Epithelial cell of esophagus (primary cell): ENCODE results near the gene DDX42.

Experiments used
- DNase-seq: peaks from one replicate; pipeline ENCODE4 v3.0.0; 2010; ENCODE audit warnings: low read depth
- H3K4me3 ChIP-seq: 2 replicates; pipeline ENCODE4 v1.5.1; 2011; ENCODE audit warnings: mild to moderate bottlenecking, low read length, control low read depth
- TF ChIP-seq, protein P1 (sequence below): IDR thresholded peaks from 2 replicates; pipeline ENCODE4 v1.5.1; 2011; ENCODE audit warnings: low read depth, mild to moderate bottlenecking, low read length, control low read depth, inconsistent platforms; ENCODE audit not compliant: insufficient read depth; ENCODE audit errors: missing control alignments

The DDX42 gene

DNA sequence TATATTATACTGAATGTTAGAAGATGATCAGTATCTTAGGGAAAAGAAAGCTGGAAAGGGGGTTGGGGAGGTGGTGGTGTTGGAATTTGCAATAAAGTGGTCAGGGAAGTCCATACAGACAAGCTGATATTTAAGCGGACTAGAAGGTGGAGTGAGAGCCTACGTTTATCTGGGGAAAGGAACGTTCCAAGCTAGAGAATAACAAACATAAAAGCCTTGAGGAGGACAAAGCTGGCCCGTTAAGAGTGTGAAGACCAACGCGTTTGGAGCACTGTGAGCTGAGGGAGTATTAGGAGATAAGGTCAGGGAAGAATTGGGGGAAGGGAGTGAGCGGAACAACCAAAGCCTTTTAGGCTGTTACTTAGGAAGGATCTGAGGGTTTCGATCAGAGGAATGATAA lies 1.4 kb downstream of the DDX42 start:
- TF ChIP-seq, protein P1, sequence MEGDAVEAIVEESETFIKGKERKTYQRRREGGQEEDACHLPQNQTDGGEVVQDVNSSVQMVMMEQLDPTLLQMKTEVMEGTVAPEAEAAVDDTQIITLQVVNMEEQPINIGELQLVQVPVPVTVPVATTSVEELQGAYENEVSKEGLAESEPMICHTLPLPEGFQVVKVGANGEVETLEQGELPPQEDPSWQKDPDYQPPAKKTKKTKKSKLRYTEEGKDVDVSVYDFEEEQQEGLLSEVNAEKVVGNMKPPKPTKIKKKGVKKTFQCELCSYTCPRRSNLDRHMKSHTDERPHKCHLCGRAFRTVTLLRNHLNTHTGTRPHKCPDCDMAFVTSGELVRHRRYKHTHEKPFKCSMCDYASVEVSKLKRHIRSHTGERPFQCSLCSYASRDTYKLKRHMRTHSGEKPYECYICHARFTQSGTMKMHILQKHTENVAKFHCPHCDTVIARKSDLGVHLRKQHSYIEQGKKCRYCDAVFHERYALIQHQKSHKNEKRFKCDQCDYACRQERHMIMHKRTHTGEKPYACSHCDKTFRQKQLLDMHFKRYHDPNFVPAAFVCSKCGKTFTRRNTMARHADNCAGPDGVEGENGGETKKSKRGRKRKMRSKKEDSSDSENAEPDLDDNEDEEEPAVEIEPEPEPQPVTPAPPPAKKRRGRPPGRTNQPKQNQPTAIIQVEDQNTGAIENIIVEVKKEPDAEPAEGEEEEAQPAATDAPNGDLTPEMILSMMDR = no peak
- peak overlapping the region; percentile 91 for H3K4me3 ChIP-seq
- DNase-seq = peak; percentile 3

DNA sequence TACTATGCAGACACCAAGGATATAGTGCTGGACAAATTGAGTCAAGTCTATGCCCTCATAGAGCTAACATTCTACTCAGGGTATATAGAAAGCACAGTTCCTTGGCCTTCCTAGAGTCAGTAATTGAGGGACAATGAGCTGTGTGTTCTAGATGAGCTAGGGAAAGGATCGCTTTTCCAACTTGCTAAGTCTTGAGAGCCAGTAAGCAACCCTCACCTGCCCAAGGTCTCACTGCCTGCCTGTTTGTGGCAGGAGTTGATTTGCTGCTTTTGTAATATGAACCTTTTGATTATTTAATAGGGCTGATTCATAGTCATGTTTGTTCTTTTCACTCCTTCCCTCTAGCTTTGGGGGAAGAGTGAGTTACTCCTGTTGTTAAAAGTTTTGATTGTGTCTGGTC lies 6.5 kb downstream of the DDX42 start:
- peak; percentile 84 for DNase-seq
- H3K4me3 ChIP-seq = no peak overlapping the region
- TF ChIP-seq, protein P1 = no peak

DNA sequence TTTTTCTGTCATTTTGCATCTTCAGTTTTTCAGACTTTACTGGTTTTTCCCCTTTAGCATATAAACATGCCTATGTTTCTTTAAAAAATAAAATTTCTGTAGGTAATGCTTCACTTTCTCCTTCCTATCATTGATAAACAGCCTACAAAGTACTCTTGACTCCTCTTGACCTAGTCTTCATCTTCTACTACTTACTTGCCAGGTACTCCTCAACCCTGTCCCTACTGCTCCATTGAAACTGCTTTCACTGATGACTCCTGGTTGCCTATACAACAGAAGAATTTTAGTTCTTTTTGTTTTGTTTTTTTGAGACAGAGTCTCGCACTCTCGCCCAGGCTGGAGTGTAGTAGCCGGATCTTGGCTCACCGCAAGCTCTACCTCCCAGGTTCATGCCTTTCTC lies 7.0 kb downstream of the DDX42 start:
- no peak for DNase-seq
- TF ChIP-seq, protein P1 = no peak
- H3K4me3 ChIP-seq = no peak overlapping the region

DNA sequence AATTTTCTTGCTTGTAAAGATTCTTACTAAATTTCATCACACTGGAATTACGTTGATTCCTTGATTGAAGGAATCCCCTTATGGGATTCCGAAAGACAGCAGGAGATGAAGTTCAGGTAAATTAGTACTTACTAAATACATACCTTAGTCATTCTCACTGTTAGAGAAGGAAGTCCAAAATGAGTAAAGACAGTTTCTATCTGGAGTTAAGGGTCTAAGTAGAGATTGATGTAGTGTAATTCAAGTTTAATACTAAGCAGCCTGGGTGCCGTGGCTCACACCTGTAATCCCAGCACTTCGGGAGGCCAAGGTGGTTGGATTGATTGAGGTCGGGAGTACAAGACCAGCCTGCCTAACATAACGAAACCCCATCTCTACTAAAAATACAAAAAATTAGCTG lies 9.6 kb downstream of the DDX42 start:
- no peak for DNase-seq
- no peak overlapping the region for H3K4me3 ChIP-seq
- TF ChIP-seq, protein P1 = no peak

DNA sequence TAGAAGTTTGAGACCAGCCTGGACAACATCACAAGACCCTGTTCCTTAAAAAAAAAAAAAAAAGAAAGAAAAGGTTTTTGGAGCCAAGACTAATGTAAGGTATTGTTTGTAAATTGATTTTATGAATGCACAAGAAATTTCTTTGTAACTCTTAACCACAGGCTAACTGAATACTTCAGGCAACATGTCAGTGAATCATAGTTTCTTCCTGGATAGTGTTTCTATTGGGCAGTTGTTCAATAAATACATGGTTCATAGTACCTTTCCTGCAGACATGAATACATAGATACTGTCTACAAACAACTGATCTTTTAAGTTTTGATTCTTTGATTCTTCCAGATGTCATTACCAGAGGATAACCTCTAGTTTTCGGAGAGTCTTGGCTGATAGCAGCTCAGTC lies 11.6 kb downstream of the DDX42 start:
- TF ChIP-seq, protein P1 = no peak
- DNase-seq = peak; percentile 72
- H3K4me3 ChIP-seq = no peak overlapping the region

DNA sequence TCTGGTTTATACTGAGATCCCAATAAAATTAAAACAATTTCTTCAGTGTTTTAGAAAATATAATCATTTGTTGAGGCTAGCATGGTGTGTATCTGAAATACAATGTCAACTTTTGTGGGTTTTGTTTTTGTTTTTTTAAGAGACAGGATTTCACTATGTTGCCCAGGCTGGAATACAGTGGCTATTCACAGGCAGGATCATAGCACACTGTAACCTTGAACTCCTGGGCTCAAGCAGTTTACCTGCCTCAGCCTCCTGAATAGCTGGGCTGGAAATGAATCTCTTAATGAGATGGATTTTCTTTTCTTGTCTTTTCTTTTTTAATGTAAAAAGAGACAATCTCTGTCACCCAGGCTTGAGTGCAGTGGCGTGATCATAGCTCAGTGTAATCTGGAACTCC lies 12.1 kb downstream of the DDX42 start:
- TF ChIP-seq, protein P1 = no peak
- no peak overlapping the region for H3K4me3 ChIP-seq
- no peak for DNase-seq

DNA sequence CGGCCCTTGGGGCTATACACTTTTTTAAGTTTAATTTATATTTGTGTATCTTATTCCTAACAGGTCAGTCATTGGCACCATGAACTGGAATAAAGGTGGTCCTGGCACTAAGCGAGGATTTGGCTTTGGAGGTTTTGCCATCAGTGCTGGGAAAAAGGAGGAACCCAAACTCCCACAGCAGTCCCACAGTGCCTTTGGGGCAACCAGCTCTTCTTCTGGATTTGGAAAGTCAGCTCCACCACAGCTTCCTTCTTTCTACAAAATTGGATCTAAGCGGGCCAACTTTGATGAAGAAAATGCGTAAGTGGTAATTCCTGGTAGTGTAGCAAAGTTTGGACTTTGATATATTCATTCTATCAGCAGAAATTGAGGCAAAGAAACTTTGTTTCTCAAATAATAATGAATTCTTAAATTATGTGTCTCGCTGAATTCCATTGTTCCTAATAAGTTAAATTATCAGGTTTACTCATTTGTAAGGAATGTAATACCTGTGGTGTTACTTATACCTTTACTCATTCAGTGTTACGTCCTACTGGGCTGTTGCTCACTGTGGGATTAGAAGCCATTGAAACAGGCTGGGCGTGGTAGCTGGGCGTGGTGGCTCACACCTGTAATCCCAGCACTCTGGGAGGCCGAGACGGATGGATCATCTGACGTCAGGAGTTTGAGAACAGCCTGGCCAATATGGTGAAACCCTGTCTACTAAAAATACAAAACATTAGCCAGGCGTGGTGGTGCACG lies 13.2 kb downstream of the DDX42 start:
- no peak overlapping the region for H3K4me3 ChIP-seq
- TF ChIP-seq, protein P1 = no peak
- DNase-seq = peak; percentile 96
